SIG-M5 treated with dmso at 0.1 percent for 504 hours (cell line): ENCODE measurements around the gene SKIL.

Experiments used
- DNase-seq: peaks from one replicate; lab custom pipeline; 2025; ENCODE audit not compliant: unreplicated experiment; lab: John Stamatoyannopoulos, UW

Gene SKIL

DNA sequence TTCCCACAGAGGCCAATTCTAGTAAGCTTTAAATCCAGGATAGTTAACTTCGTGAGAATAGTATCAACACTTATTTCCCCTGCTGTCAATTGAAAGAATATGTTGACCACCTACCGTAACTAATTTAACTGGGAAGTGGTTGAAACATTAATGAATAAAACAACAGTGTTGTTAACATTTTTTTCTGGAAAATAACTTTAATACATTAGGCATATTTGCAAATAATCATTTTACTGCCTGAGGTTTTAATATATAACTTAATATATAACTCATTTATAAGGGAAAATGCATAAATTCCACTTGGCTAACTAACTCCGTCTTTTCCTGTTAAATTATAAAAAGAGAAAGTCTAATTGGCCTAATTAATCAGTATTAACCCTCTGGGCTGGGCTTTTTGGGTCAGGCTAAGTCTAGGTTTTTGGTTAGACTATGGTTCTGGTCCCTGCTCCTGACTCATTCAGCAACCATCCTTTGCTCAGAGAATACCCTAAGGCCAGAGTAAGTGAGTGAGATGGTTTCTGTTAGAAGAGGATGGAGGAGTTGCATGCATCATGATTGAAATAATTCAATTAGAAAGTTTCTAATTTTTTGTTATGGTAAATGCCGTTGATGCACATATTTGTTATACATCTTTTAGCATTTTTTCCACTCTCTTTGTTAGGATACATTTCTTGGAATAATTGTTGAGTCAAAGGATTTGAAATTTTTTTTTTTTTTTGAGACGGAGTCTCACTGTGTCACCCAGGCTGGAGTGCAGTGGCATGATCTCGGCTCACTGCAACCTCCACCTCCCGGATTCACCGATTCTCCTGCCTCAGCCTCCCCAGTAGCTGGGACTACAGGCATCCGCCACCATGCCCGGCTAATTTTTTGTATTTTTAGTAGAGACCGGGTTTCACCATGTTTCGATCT lies 10.8 kb upstream of the SKIL start:
- DNase-seq, result no peak

DNA sequence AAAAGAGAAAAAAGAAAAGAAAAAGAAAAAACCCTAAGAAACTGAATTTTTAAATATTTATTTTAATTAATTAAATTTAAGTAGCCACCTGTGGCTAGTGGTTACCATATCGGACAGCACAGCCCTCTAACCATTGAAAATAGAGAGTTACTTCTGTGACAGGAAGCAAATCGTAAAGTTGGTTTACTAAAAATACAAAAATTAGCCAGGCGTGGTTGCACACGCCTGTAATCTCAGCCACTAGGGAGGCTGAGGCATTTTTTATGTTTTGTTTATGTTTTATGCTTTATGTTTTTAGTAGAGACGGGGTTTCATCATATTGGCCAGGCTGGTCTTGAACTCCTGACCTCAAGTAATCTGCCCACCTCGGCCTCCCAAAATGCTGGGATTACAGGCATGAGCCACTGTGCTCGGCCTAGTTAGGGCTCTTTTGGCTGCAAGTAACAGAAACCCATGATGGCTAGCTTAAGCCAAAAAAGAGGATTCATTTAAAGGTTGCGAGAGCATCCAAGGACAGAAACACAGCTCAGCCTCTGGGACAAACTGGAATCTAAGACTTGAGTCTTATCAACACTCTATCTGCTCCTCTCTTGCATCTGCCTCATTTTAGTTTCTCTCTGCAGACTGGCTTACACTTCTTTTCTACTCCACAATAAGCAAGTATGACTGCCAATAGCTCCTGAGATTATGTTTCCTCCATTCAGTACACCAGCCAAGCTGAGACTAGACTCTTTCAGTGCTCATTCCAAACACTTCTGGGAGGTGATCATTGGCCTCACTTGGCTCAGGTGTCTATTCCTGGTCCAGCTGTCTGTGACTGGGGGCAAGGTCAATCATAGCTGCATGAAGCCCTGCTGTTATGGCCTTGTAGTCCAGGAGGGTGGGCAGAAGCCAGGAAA lies 6.8 kb upstream of the SKIL start:
- DNase-seq, result no peak

DNA sequence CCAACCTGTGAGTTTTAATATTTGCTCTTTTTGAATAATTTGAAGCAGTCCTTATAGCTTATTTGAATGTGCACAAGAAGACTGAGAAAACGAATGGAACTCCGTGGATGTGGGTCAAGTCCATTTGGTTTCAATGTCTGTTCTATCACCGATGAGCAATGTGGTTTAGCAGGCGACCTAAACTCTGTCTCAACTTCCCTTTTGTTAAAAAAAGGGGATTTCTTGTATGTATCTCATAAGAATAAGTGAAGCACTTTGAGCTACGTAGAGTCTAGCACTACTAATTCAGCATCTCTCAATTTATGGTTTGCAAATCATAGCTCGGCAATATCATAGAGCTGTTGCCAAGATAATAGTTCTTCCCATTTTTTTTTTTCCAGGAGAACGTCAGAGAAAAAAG lies 4.6 kb upstream of the SKIL start:
- DNase-seq, result peak; percentile 69

GRCh38 chr3:170353485-170353884 lies 4.0 kb upstream of the SKIL start:
- no peak for DNase-seq

DNA sequence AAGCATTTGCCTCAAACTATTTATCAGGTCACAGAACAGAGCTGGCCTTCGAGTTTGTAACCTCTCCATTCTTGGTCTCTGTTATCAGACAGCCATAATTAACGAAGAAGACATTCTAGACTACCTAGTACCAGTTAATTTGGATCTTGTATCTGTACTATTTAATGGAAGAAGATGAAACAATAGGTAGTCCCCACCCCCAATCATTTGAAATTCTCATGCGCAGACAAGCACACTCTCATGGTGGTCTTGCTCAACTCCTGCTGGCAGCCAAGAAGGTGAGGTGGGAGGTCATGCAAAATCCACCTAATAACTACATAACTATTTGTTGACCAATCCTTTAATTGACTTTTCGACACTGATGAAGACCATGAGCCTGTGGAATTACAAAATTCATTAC lies 2.8 kb upstream of the SKIL start:
- no peak for DNase-seq

DNA sequence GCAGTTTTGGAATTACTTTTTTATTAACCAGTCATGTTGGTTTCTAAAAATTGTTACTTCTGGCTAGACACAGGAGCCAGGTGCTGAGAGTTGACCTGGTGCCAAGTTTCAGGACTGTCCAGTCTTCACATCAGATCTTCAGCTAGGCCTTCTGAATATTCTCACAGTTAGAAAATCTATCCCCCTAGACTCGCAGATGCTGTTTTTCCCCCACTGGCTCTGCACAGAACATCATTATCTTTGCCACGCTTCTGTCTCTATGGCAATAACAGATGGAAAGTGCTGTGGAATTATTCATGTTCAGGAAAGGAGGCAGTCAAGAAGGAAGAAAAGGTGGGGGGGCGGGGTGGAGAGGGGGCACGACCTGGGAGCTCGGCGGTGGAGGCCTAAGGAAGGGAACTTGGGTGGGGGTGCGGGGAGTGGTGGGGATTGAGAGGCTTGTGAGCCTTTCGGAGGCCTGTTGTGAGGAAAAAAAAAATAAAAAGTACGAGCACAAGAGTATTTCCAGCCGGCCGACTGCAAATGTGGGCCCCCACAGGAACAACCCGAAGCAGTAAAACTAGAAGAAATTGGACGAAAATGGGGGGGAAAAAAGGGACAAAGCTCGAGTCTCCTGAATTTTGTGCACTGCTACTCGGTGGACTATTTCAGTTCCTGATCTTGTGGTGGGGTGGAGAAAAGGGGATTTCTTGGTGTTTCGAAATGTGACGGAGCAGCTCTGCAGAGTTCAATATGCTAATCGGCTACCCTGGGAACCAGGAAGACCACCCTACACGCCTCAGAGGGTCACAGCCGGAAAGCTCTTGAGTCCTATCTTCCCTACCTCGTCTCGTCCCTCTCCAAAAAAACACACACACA lies 1.5 kb upstream of the SKIL start:
- peak; percentile 96 for DNase-seq

GRCh38 chr3:170356596-170357175 lies 829 bp upstream of the SKIL start:
- DNase-seq, result peak; percentile 90

GRCh38 chr3:170358042-170359010 lies 811 bp downstream of the SKIL start:
- peak; percentile 66 for DNase-seq

- no peak for DNase-seq
Measured at GRCh38 chr3:170359178-170359704, 1.7 kb downstream of the SKIL start.

GRCh38 chr3:170360466-170360865 lies 3.0 kb downstream of the SKIL start:
- DNase-seq, result no peak

DNA sequence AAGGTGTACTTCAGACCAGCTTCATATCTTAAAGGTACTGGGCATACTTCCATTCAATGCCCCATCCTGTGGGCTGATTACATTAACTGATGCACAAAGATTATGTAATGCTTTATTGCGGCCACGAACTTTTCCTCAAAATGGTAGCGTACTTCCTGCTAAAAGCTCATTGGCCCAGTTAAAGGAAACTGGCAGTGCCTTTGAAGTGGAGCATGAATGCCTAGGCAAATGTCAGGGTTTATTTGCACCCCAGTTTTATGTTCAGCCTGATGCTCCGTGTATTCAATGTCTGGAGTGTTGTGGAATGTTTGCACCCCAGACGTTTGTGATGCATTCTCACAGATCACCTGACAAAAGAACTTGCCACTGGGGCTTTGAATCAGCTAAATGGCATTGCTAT lies 3.4 kb downstream of the SKIL start:
- DNase-seq, result peak; percentile 17

DNA sequence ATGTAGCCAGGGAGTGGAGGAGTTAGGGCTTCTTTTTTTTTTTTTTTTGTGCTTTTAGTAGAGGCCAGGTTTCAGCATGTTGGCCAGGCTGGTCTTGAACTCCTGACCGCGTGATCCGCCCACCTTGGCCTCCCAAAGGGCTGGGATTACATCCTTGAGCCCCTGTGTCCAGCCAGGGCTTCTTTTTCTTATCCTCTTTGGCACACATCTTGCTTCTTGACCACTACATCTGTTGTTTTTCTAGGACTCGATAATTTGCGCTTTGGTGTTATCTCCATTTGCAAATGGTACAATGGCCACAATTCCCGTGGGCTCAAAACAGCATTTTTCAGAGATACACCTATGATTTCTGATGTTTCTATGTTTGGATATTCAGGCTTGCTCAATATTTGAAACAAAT lies 4.2 kb downstream of the SKIL start:
- DNase-seq, result no peak

- no peak for DNase-seq
Measured at GRCh38 chr3:170363471-170363994, 6.0 kb downstream of the SKIL start.

- no peak for DNase-seq
Measured at GRCh38 chr3:170364965-170365364, 7.5 kb downstream of the SKIL start.

DNA sequence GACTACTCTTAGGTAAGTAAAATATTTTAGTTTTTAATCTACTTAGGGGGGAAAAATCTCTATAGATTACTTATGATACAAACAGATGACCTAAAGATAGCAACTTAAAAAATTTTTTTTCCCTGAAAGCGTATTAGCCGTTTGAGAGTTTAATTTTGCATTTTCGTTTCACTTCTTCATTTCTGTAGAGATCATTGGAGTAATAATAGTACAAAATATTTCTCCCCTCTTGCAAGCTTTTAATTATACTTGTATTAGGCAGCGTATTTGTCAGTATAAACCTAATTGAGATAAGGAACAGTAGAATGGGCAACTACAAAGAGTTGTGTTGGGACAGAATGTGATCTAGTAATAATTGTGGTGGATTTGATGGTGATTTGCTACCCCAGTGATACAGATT lies 10.3 kb downstream of the SKIL start:
- DNase-seq, result no peak

GRCh38 chr3:170368921-170369320 lies 11.4 kb downstream of the SKIL start:
- DNase-seq, result no peak

GRCh38 chr3:170372190-170372879 lies 14.8 kb downstream of the SKIL start:
- no peak for DNase-seq

DNA sequence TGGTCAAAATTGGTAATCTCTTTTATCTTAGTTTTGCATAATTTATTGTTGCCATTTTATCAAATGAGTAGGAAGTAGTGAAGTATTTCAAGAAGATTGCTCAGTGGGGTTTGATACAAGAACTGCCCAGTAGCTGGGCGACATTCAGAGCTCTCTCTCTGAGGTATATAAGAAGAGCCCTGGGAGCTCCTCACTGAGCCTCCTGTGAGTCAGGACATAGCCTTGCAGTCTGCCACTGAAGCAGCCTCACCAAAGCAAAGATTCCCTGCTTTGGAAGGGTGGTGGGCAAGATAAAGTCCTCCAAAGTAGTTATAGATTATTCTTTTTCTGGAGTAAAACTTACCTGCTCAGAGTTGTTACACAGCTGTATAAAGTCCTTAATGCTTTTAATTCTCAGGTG lies 26.1 kb downstream of the SKIL start:
- no peak for DNase-seq
